ENCODE measurements around the gene G0S2.
A peak's percentile ranks its signal among the peaks of the same experiment; 100 is the strongest.

The G0S2 gene, protein sequence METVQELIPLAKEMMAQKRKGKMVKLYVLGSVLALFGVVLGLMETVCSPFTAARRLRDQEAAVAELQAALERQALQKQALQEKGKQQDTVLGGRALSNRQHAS

GRCh38 chr1:209674957-209675564 lies at the start of gene G0S2:
Gene G0S2, plus strand, starts transcription at chr1:209675412. Its CDS starts 273 bp downstream, at chr1:209675685.
- no peak for DNase-seq

GRCh38 chr1:209625791-209626285 lies 49.4 kb upstream of the G0S2 start:
- no peak for DNase-seq

DNA sequence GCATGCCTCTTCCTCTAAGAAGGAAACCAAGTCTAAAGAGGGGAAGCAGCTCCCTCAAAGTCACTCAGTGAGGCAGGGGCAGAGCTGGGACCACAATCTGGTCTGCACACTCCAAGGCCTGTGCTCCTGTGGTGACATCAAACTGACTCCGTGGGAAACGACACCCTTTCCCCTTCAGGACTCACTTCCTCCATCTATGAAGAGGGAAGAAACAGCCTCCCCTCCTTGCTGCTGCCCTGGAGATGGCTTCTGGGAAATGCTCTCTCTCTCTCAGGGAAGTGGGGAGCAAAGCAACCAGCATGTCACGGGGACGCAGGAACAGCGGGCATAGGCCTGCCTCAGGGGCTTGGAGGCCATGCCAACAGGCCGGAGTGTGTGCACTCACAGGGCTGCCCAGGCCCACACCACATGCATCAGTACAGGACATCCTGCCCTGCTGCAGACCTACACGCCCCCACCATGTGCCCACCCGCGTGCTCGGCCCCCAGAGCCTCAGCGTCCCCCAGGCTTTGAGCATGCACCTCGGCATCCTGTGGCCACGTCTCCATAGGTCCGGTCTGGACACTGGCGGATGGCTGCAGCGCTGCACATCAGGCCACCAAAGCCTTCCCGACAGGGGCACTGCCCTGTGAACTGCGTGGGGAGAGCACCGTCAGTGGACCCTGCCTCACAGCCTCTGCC lies 48.7 kb upstream of the G0S2 start:
- no peak for DNase-seq

GRCh38 chr1:209627027-209627731 lies 48.0 kb upstream of the G0S2 start:
- DNase-seq: no peak

GRCh38 chr1:209627732-209628196 lies 47.4 kb upstream of the G0S2 start:
- peak in 1 of 2 experiments; percentile 20 for DNase-seq

DNA sequence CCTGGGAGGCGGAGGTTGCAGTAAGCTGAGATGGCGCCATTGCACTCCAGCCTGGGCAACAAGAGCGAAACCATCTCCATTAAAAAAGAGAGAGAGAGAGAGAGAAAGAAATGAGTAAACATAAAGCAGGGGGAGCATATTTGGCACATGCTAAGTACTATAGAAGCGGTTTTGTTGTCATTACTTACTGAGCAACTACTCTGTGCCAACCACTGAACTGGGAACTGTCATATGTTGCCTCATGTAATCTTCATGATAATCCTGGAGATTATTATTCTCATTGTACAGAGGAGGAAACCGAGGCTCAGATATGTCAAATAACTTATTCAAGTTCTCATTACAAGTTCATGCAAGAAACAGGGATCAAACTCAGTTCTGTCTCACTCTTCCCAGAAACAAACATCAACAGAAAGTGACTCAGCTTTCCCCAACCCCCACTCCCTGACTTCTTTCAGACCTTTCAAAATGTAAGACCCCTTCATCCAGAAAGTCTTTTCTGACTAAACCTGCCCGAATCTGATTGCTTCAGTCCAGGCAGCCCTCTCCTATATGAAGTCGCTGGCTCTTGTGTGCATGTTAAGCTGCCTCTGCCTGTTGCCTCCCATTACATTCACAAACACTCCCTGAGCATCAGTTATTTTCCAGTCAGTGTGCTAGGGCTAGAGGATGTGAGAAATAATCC lies 46.5 kb upstream of the G0S2 start:
- no peak for DNase-seq

- DNase-seq: no peak
Observed at GRCh38 chr1:209629621-209630382, 45.4 kb upstream of the G0S2 start.

DNA sequence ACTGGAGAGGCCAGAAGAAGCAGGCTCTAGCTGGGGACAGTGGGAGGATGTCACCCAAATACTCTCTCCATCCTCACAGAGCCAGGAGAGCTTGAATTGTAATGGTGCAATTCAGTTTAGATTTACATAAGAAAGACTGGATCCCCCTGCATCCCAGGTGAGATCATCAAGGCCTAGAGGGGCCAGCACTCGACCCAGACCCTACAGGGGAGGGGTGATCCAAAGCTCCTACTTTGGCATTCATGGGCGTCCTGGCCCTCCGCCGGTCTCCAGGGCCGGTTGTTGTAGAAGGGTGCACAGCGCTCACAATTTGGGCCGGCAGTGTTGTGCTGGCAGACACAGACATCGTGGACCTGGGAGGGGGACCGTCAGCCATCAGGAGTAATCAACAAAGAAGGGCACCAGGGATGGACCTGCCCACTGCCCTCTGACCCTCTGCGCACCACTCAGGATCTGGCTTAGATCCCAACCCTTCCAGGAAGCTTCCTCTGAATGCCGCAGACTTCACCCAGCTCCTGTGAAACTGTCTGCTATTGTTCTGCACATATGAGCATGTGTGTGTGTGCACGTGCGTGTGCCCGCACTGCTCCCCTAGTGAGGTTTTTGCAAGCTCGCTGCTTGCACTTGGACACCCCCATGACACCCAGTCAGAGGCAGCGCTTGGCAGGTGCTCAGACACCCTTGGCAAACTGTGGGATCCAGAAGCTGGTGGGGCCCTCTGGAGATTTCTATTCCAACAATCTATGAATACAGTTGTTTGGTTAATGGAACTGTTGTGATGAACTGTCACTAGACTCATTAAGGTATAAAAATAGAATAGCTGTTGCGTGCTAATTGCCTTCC lies 44.6 kb upstream of the G0S2 start:
- DNase-seq: no peak

GRCh38 chr1:209633335-209633997 lies 41.7 kb upstream of the G0S2 start:
- no peak for DNase-seq

DNA sequence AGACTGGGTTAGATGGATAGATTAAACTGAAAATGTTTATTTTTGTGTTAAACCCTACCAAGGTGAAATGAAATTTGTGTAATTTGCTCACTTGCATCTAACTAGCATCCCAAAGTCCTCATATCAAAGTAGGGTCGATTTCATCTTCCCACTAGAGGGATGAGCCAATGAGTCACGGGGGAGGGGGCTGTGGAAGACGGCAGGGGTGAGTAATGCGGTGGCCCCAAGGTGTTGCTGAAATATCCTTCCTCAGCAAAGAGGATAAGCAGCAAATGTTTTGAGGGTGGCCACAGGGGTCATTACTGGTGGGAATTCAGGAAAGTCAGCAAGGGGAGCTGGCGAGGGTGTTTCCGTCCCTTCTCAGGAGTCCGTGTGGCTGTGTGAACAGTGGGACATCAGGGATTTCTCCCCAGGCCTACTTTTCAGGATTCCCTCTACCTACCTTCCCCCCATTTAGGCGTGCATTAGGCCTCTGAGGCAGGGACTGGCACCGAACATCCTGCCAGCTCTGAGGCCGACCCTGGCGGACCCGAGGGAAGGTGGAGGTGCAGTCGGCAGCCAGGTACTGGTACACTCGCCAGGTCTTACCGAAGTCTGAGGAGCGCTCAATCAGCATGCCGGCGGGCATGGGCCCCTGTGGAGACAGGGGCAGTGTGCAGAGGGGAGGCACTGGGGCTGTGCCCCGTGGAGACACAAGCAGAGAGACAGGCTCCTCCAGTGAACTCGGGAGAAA lies 41.0 kb upstream of the G0S2 start:
- no peak for DNase-seq

- DNase-seq: no peak
Observed at GRCh38 chr1:209635850-209636249, 39.4 kb upstream of the G0S2 start.

DNA sequence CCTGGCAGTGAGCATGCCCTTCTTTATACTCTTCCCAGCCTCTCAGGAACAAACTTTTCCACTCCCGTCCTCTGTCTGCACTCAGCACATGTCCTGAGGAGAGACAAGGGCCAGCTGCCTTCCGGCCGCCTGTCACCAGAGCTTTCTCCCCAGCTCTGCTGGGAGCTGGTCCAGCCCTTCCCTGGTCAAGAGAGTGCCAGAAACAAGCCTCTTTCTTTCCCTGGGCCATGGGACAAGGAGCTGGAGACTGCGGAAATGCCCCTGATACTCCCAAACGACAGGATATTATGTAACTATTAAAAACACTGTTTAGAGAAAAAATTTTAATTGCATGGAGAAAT lies 33.4 kb upstream of the G0S2 start:
- DNase-seq: no peak

- DNase-seq: no peak
Observed at GRCh38 chr1:209642816-209643215, 32.4 kb upstream of the G0S2 start.

- DNase-seq: no peak
Observed at GRCh38 chr1:209643285-209644020, 31.8 kb upstream of the G0S2 start.

- no peak for DNase-seq
Observed at GRCh38 chr1:209645574-209646452, 29.4 kb upstream of the G0S2 start.

GRCh38 chr1:209646558-209646957 lies 28.7 kb upstream of the G0S2 start:
- no peak for DNase-seq

DNA sequence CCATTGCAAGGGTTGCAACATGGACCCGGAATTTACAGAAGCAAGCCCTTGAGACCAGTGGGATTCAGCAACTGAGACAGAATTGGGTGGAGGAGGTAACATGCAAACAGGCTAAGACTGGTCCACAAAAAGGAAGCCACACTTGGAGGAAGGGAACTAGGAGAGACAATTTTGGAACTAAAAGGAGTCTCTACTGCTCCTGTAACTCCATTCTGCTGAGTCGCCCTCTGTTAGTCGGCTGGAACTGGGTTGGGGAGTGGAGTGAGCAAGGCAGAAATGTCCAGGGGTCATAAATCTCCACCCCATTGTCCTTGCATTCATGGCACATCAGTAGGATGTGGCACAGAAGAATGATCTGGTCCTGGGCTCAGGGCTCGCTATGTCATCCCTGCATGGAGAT lies 28.1 kb upstream of the G0S2 start:
- DNase-seq: no peak

GRCh38 chr1:209648346-209648745 lies 26.9 kb upstream of the G0S2 start:
- DNase-seq: no peak

All from cerebellar nuclear complex (tissue), 1 donor.